ENCODE data around the gene IQGAP2. TPM values are rescaled to one million over a fixed set of nuclear protein-coding genes. Genes with fewer than 3 reads are reported as not detected.
A peak's percentile ranks its signal among the peaks of the same experiment; 100 is the strongest.

Gene IQGAP2
- total RNA-seq, 4 donors from 2014 or later, result 3.5 to 18.5 (median 13.7) TPM

- WGBS, 2 donors, result 31 to 34% methylated on average over 4 of the region's 4 CpGs
- intact Hi-C loops (cut with DNase I; ENCODE audit: low total_unique reads), result no loop called here
- TF ChIP-seq CTCF (IDR thresholded peaks at IDR 0.05) (no peak), POLR2A (IDR thresholded peaks at IDR 0.05) (no peak)
- H3K4me3 ChIP-seq (ENCODE audit: low read depth, poor library complexity, severe bottlenecking), result no peak overlapping the region
- DNase-seq (ENCODE audit: low spot score in 2 of 2), result no peak
These were observed 307.9 kb downstream of the IQGAP2 start for GRCh38 chr5:76710991-76711390.

GRCh38 chr5:76714751-76715485 is 311.8 kb downstream of the IQGAP2 start:
- DNase-seq (ENCODE audit: low spot score in 2 of 2), result no peak
- 26 to 27% methylated on average over 47 to 52 of the region's 52 CpGs for WGBS, 2 donors
- intact Hi-C loops (cut with DNase I; ENCODE audit: low total_unique reads), result loop anchor here (5.0 kb wide), 1 partner anchor 1458 kb away; no protein-coding TSS in a partner anchor
- H3K4me3 ChIP-seq (ENCODE audit: low read depth, poor library complexity, severe bottlenecking), result peak overlapping the region; percentile 6
- TF ChIP-seq POLR2A (IDR thresholded peaks at IDR 0.05) (no peak), CTCF (IDR thresholded peaks at IDR 0.05) (no peak)

GRCh38 chr5:76715486-76715735 is 312.3 kb downstream of the IQGAP2 start:
- no peak for DNase-seq (ENCODE audit: low spot score in 2 of 2)
- TF ChIP-seq CTCF (IDR thresholded peaks at IDR 0.05) (no peak), POLR2A (IDR thresholded peaks at IDR 0.05) (no peak)
- intact Hi-C loops (cut with DNase I; ENCODE audit: low total_unique reads), result loop anchor here (5.0 kb wide), 1 partner anchor 1458 kb away; no protein-coding TSS in a partner anchor
- 1% methylated on average over 14 of the region's 14 CpGs for whole genome bisulfite sequencing, 2 donors
- H3K4me3 ChIP-seq (ENCODE audit: low read depth, poor library complexity, severe bottlenecking), result peak overlapping the region; percentile 62

- DNase-seq (ENCODE audit: low spot score in 2 of 2), result peak; percentile 67 to 90
- intact Hi-C loops (cut with DNase I; ENCODE audit: low total_unique reads), result loop anchor here (5.0 kb wide), 1 partner anchor 1459 kb away; no protein-coding TSS in a partner anchor
- H3K4me3 ChIP-seq (ENCODE audit: low read depth, poor library complexity, severe bottlenecking), result peak within 1 kb of the TSS; percentile 62
- TF ChIP-seq POLR2A (IDR thresholded peaks at IDR 0.05), result no peak
- TF ChIP-seq CTCF (IDR thresholded peaks at IDR 0.05), result no peak
- WGBS, 2 donors, result 0 to 1% methylated on average over 29 to 49 of the region's 82 CpGs
These were observed 312.8 kb downstream of the IQGAP2 start, which contains the start of gene F2R for GRCh38 chr5:76715736-76716455. Gene F2R (plus strand): TSS chr5:76716126. CDS start chr5:76716308, 182 bp downstream.

GRCh38 chr5:76716456-76717157 is 313.5 kb downstream of the IQGAP2 start:
- peak overlapping the region; percentile 62 for H3K4me3 ChIP-seq (ENCODE audit: low read depth, poor library complexity, severe bottlenecking)
- no peak for DNase-seq (ENCODE audit: low spot score in 2 of 2)
- intact Hi-C loops (cut with DNase I; ENCODE audit: low total_unique reads), result loop anchor here (5.0 kb wide), 1 partner anchor 1459 kb away; no protein-coding TSS in a partner anchor
- TF ChIP-seq POLR2A (IDR thresholded peaks at IDR 0.05), result no peak
- no peak for TF ChIP-seq CTCF (IDR thresholded peaks at IDR 0.05)
- WGBS, 2 donors, result 5 to 6% methylated on average over 28 to 29 of the region's 29 CpGs
